ENCODE results near the gene STAG3. TPM values are rescaled to one million over a fixed set of nuclear protein-coding genes. Genes with fewer than 3 reads are reported as not detected.
"Not testable (repeated sequence)": the region's sequence is repeated elsewhere in the genome, so short reads cannot be mapped to it uniquely, and the experiment has no call there.

Gene STAG3
- total RNA-seq, 3 donors from 2014 or later: 0.80 to 3.3 (median 1.3) TPM

DNA sequence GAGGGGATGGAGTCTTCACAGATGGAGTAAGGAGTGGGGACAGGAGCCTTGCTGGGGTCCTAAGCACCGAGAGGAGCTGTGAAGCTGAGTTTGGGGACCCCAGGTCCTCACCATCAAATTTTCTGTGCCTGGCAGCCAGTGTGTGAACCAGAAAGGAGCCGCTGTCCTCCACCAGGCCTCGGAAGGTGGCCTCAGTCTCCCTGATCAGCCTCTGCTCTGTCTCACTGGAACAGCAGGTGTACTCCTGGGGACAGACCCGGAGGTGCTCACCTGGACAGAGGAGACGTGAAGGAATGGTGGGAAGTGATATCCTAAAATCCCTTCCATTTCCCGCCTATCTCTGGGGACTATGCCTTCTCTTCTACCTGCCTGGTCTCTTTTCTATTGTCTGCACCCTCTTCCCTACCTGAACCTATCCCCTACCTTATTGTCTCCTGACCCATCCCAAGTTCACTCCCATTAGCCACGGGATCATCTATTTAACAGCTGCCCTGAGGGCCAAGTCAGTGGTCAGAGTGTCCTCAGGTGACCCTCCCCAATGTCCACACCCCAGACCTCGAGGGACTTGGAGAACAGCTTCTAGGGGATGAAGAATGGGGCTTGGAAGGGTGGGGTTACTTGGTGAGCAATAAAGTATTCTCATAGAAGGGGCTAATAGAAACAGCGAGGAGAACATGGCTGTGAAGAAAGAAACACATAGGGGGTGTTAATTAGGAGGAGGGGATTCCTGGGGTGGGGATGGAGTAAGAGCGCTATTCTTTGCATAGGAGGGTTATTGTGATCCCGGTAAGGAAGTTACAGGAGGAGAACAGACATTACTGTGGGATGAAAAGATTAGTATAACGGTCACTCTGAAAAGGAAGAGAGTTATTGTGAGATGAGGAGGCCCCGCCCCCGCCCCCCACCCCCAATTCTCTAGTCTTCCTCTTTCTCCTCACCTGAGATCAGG lies 1.3 kb upstream of the STAG3 start:
- Histone ChIP-seq H3K27me3 (no peaks in the 10 kb centered on the region), H3K27ac (peak overlapping the region in 1 of 2 donors; percentile 36), H3K36me3 (no peaks in the 10 kb centered on the region), H3K9me3 (no peaks in the 10 kb centered on the region), H3K4me1 (no peaks in the 10 kb centered on the region), H3K4me3 (peak overlapping the region; percentile 40 to 65 (median 54))
- no peak for DNase-seq (ENCODE audit: low spot score in 2 of 2)
- TF ChIP-seq POLR2AphosphoS5 (IDR thresholded peaks at IDR 0.05) (no peak), POLR2A (IDR thresholded peaks at IDR 0.05) (no peak)
- TF ChIP-seq, protein P1, sequence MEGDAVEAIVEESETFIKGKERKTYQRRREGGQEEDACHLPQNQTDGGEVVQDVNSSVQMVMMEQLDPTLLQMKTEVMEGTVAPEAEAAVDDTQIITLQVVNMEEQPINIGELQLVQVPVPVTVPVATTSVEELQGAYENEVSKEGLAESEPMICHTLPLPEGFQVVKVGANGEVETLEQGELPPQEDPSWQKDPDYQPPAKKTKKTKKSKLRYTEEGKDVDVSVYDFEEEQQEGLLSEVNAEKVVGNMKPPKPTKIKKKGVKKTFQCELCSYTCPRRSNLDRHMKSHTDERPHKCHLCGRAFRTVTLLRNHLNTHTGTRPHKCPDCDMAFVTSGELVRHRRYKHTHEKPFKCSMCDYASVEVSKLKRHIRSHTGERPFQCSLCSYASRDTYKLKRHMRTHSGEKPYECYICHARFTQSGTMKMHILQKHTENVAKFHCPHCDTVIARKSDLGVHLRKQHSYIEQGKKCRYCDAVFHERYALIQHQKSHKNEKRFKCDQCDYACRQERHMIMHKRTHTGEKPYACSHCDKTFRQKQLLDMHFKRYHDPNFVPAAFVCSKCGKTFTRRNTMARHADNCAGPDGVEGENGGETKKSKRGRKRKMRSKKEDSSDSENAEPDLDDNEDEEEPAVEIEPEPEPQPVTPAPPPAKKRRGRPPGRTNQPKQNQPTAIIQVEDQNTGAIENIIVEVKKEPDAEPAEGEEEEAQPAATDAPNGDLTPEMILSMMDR (IDR thresholded peaks at IDR 0.05): no peak
- intact Hi-C loops (cut with DNase I; ENCODE audit: low total_unique reads): no loop called here

DNA sequence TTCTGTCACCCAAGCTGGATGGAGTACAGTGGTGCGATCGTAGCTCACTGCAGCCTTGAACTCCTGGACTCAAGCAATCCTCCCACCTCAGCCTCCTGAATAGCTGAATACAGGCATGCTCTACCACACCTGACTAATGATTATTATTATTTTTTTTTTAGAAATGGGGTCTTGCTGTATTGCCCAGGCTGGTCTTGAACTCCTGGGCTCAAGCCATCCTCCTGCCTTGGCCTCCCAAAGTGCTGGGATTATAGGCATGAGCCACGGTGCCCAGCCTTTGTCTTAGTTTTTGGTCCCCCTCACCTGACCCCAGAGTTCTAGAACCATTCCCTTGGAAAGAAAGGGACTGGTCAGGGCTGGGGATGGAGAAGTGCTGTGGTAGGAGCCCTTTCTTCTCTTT lies 2.4 kb downstream of the STAG3 start:
- DNase-seq (ENCODE audit: low spot score in 2 of 2); H3K27ac ChIP-seq; H3K4me1 ChIP-seq; H3K27me3 ChIP-seq; intact Hi-C loops (cut with DNase I; ENCODE audit: low total_unique reads); H3K4me3 ChIP-seq; H3K9me3 ChIP-seq; H3K36me3 ChIP-seq: not testable (repeated sequence)

DNA sequence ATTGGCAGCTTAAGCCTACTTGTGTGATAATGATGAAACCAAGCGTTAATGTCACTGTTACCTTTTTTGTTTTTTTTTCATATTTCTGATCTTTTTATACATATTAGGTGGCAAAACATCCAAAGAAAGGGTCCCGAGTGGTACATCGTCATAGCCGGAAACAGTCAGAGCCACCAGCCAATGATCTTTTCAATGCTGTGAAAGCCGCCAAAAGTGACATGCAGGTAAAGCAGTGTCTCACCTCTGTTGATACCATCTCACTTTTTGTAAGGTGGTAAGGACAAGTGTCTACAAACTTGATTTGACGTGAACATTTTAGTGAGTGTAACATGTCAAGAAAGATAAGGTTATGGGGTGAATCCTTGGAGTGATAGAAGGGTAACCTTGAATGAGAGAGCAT lies 4.9 kb downstream of the STAG3 start:
- DNase-seq (ENCODE audit: low spot score in 2 of 2); H3K27me3 ChIP-seq; H3K36me3 ChIP-seq; H3K4me3 ChIP-seq; intact Hi-C loops (cut with DNase I; ENCODE audit: low total_unique reads); H3K27ac ChIP-seq; H3K4me1 ChIP-seq; H3K9me3 ChIP-seq: not testable (repeated sequence)

DNA sequence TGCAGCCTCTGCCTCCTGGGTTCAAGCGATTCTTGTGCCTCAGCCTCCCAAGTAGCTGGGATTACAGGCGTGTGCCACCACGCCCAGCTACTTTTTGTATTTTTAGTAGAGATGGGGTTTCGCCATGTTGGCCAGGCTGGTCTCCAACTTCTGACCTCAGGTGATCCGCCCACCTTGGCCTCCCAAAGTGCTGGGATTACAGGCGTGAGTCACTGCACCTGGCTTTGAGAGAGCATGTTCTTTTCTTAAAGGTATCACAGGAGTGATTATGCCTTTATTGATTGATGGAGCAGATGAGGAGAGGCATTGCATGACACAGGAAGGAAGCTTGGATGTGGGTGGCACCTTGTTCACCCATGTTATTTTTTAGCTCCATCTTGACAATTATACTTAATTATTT lies 5.4 kb downstream of the STAG3 start:
- H3K27me3 ChIP-seq; H3K9me3 ChIP-seq; H3K4me1 ChIP-seq; H3K36me3 ChIP-seq; intact Hi-C loops (cut with DNase I; ENCODE audit: low total_unique reads); DNase-seq (ENCODE audit: low spot score in 2 of 2); H3K27ac ChIP-seq; H3K4me3 ChIP-seq: not testable (repeated sequence)

DNA sequence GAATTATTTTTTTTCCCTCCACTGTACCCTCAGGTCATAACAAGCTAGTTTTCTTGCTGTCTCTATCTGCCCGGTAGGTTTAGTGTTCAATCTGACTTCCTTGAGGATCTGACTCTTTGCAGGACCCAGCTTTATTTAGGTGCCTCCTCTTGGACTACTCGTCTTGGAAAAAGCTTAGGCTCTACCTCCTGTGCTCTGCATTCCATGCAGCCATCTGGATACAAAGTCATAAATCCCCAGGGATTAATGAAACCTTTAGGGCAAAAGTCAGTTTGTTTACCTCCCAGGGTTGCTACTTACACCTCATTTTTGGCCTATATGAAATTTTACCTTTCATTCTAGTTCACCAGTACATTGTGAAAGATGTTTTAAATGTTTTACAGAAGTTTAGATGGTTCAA lies 8.0 kb downstream of the STAG3 start:
- Histone ChIP-seq H3K9me3 (no peaks in the 10 kb centered on the region), H3K27me3 (no peaks in the 10 kb centered on the region), H3K27ac (no peak overlapping the region), H3K4me3 (no peak overlapping the region), H3K4me1 (no peaks in the 10 kb centered on the region), H3K36me3 (no peaks in the 10 kb centered on the region)
- DNase-seq (ENCODE audit: low spot score in 2 of 2): no peak
- intact Hi-C loops (cut with DNase I; ENCODE audit: low total_unique reads): no loop called here
- TF ChIP-seq POLR2AphosphoS5 (IDR thresholded peaks at IDR 0.05): no peak
- TF ChIP-seq POLR2A (IDR thresholded peaks at IDR 0.05): no peak
- TF ChIP-seq, protein P1 (IDR thresholded peaks at IDR 0.05): no peak

DNA sequence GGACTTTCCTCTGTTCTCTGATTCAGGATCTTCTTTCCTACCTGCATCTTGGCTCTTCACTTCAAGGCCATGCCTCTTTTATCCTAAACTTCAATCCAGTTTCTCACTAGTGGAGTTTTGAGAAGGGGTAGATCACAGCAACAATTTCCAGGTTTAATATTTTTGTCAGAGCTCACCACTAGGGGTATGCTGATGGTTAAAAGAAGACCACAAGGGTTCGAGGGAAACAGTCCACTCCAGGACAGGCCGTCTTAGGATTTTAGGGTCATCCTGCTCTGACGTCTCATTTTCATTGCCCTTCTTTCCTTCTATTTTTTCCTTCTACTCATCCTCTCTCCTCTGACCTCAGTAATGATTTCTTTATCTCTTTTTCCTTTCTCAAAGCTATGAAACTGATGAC lies 11.3 kb downstream of the STAG3 start:
- Histone ChIP-seq H3K4me1 (no peaks in the 10 kb centered on the region), H3K9me3 (no peaks in the 10 kb centered on the region), H3K4me3 (no peak overlapping the region), H3K27me3 (no peaks in the 10 kb centered on the region), H3K36me3 (no peaks in the 10 kb centered on the region), H3K27ac (no peak overlapping the region)
- TF ChIP-seq POLR2A (IDR thresholded peaks at IDR 0.05): no peak
- no peak for TF ChIP-seq POLR2AphosphoS5 (IDR thresholded peaks at IDR 0.05)
- TF ChIP-seq, protein P1 (IDR thresholded peaks at IDR 0.05): no peak
- intact Hi-C loops (cut with DNase I; ENCODE audit: low total_unique reads): no loop called here
- DNase-seq (ENCODE audit: low spot score in 2 of 2): no peak
